ENCODE measurements around the gene PHF13. TPM values are rescaled to one million over a fixed set of nuclear protein-coding genes. Genes with fewer than 3 reads are reported as not detected.
A peak's percentile ranks its signal among the peaks of the same experiment; 100 is the strongest.

PHF13 gene
- total RNA-seq, 1 experiment from 2014 or later = 55.8 TPM

DNA sequence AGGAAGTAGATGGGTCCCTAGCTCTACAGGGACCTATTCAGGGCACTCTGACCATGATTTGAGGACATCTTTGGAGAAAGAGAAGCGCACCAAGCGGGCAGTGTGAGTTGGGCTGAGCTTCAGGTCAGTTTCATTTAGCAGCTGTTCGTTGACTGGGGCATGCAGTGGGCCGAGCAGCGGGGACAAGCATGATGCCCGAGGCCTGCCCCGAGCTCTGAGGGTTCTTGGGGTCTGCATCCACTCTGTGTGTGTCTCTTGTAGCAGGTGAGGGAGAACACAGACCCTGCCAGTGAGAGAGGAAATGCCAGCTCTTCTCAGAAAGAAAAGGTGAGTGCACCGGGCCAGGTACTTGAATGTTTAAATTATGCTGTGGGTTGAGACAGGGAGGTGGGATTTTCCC, 16.5 kb downstream of the PHF13 start:
- no peaks in the 10 kb centered on the region for H3K4me1 ChIP-seq (ENCODE audit: insufficient read depth, low read length)
- Mint-ChIP-seq H3K27me3 (ENCODE audit: low read depth) (no peaks in the 10 kb centered on the region), H3K27ac (peak overlapping the region in 2 of 3 experiments; percentile 48 to 77; a peak in 2 of 7 replicates)

More for the DNA sequence above, 16.5 kb downstream of the PHF13 start:
- Mint-ChIP-seq H3K4me1 (peaks cover 0 to 8% of the 10 kb centered on the region in 2 experiments; a peak in 2 of 4 replicates), H3K4me3 (no peak overlapping the region), H3K9me3 (no peaks in the 10 kb centered on the region), H3K36me3 (ENCODE audit: insufficient read depth in 1 of 3, low read depth in 3 of 3) (peaks cover 18 to 72% (median 58%) of the 10 kb centered on the region in 3 experiments)
- no peak overlapping the region for H3K14ac ChIP-seq (ENCODE audit: insufficient read depth, low read length)
- TF ChIP-seq, protein P1, sequence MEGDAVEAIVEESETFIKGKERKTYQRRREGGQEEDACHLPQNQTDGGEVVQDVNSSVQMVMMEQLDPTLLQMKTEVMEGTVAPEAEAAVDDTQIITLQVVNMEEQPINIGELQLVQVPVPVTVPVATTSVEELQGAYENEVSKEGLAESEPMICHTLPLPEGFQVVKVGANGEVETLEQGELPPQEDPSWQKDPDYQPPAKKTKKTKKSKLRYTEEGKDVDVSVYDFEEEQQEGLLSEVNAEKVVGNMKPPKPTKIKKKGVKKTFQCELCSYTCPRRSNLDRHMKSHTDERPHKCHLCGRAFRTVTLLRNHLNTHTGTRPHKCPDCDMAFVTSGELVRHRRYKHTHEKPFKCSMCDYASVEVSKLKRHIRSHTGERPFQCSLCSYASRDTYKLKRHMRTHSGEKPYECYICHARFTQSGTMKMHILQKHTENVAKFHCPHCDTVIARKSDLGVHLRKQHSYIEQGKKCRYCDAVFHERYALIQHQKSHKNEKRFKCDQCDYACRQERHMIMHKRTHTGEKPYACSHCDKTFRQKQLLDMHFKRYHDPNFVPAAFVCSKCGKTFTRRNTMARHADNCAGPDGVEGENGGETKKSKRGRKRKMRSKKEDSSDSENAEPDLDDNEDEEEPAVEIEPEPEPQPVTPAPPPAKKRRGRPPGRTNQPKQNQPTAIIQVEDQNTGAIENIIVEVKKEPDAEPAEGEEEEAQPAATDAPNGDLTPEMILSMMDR (conservative IDR thresholded peaks at IDR 0.05) = no peak
- no peak overlapping the region for H3K4me2 ChIP-seq (ENCODE audit: insufficient read depth, insufficient read length, low read length)
- no peak overlapping the region for H2AFZ ChIP-seq (ENCODE audit: low read length)
- no CpG with 5 or more reads among the region's 8 CpGs for WGBS (ENCODE audit: extremely low coverage, insufficient read length, low lambda C conversion rate)
- H3K23ac ChIP-seq (ENCODE audit: insufficient read length, low read depth, low read length) = no peak overlapping the region
- H3K18ac ChIP-seq (ENCODE audit: insufficient read length, low read depth, low read length) = no peak overlapping the region
- no peaks in the 10 kb centered on the region for H3K9me3 ChIP-seq (ENCODE audit: control insufficient read depth, low read depth, low read length)
- no peaks in the 10 kb centered on the region for H3K23me2 ChIP-seq (ENCODE audit: insufficient read length, low read depth, low read length, poor library complexity, severe bottlenecking)
- H2BK12ac ChIP-seq (ENCODE audit: insufficient read length, low read depth, low read length) = no peak overlapping the region
- no peak overlapping the region for H4K5ac ChIP-seq (ENCODE audit: insufficient read length, low read depth, low read length)
- H3K9ac ChIP-seq (ENCODE audit: extremely low read depth, insufficient read length, low read length) = no peak overlapping the region
- H3K27me3 ChIP-seq (ENCODE audit: insufficient read depth, low read length) = no peaks in the 10 kb centered on the region
- no peak overlapping the region for H4K91ac ChIP-seq (ENCODE audit: insufficient read length, low read depth, low read length)
- DNase-seq = no peak
- no peaks in the 10 kb centered on the region for H4K20me1 ChIP-seq (ENCODE audit: control insufficient read depth, insufficient read depth, insufficient read length)
- no peak overlapping the region for H2BK15ac ChIP-seq (ENCODE audit: low read depth, low read length)
- H3K79me1 ChIP-seq (ENCODE audit: insufficient read depth, low read depth, low read length, poor library complexity, severe bottlenecking) = no peaks in the 10 kb centered on the region
- H4K8ac ChIP-seq (replicated peaks; ENCODE audit: insufficient read length, low read depth, low read length) = no peak overlapping the region
- no peak overlapping the region for H3K27ac ChIP-seq (ENCODE audit: insufficient read length, low read depth, low read length)
- H3K4ac ChIP-seq (ENCODE audit: low read depth, low read length) = no peak overlapping the region
- H2BK5ac ChIP-seq (ENCODE audit: insufficient read length, low read length) = no peak overlapping the region
- H3T11ph ChIP-seq (ENCODE audit: low read length) = no peak overlapping the region
- H3K56ac ChIP-seq (ENCODE audit: insufficient read length, low read depth, low read length) = no peak overlapping the region
- no peak overlapping the region for H2BK120ac ChIP-seq (ENCODE audit: low read depth, low read length, poor library complexity, severe bottlenecking)
- 0 out of 2 replicates have a peak, but pooled peaks cover 2% of the 10 kb centered on the region for H3K79me2 ChIP-seq (ENCODE audit: insufficient read depth, low read length)
- H2AK5ac ChIP-seq (ENCODE audit: insufficient read length, low read length) = no peak overlapping the region
- H2BK20ac ChIP-seq (ENCODE audit: low read depth, low read length, poor library complexity, severe bottlenecking) = no peak overlapping the region
